Activated gamma-delta T cell treated with Interleukin-2 at 50 U/mL for 16 hours (primary cell): ENCODE results near the gene RINT1.

ENCODE experiments used
- DNase-seq: peaks from one replicate; pipeline ENCODE4 v3.0.0-alpha.2; 2020

RINT1 gene

GRCh38 chr7:105600720-105601550 lies 68.9 kb downstream of the RINT1 start:
- no peak for DNase-seq

GRCh38 chr7:105602325-105603305 lies 70.6 kb downstream of the RINT1 start:
- DNase-seq: no peak

- DNase-seq: no peak
Observed at GRCh38 chr7:105610165-105610930, 78.3 kb downstream of the RINT1 start.

- no peak for DNase-seq
Observed at GRCh38 chr7:105611856-105612775, 80.1 kb downstream of the RINT1 start.

- no peak for DNase-seq
Observed at GRCh38 chr7:105612806-105613205, 80.8 kb downstream of the RINT1 start.

GRCh38 chr7:105613611-105614330 lies 81.8 kb downstream of the RINT1 start:
- DNase-seq: no peak

- DNase-seq: no peak
Observed at GRCh38 chr7:105614341-105614840, 82.4 kb downstream of the RINT1 start.
